GM12892 (cell line): ENCODE results near the gene MFNG.

ENCODE experiments used
- POLR2A ChIP-seq: IDR thresholded peaks from 2 replicates; pipeline ENCODE4 v1.6.1; 2011; ENCODE audit warnings: low read depth, low read length, control low read depth
- TAF1 ChIP-seq: IDR thresholded peaks from 2 replicates; pipeline ENCODE4 v1.6.1; 2011; ENCODE audit warnings: low read depth, mild to moderate bottlenecking, control low read depth, low read length, borderline replicate concordance

GRCh38 chr22:37511395-37512104 is 25.4 kb upstream of the MFNG start:
- TF ChIP-seq POLR2A (no peak), TAF1 (no peak)
